Progenitor cell of endocrine pancreas (in vitro differentiated cells): ENCODE results near the gene SAMD11. TPM values are rescaled to one million over a fixed set of nuclear protein-coding genes. Genes with fewer than 3 reads are reported as not detected.

Source experiments
- DNase-seq: peaks from one replicate; pipeline ENCODE4 v3.0.0; 2021; ENCODE audit warnings: low spot score; ENCODE audit not compliant: unreplicated experiment
- H3K27ac Mint-ChIP-seq: 2 replicates; pipeline ENCODE4 v1.8.0; 2021; ENCODE audit warnings: mild to moderate bottlenecking, moderate library complexity, mixed read lengths
- H3K27me3 Mint-ChIP-seq: 2 replicates; pipeline ENCODE4 v1.8.0; 2021; ENCODE audit warnings: mixed read lengths
- H3K36me3 Mint-ChIP-seq: 2 replicates; pipeline ENCODE4 v1.8.0; 2022; ENCODE audit warnings: mixed read lengths; ENCODE audit not compliant: insufficient read depth
- H3K4me1 Mint-ChIP-seq: 2 replicates; pipeline ENCODE4 v1.8.0; 2021; ENCODE audit warnings: low read depth, mixed read lengths
- H3K4me3 Mint-ChIP-seq: 2 replicates; pipeline ENCODE4 v1.8.0; 2021; ENCODE audit warnings: low read depth, mild to moderate bottlenecking, moderate library complexity, mixed read lengths
- H3K9me3 Mint-ChIP-seq: 2 replicates; pipeline ENCODE4 v1.8.0; 2021; ENCODE audit warnings: low read depth, mixed read lengths
- CTCF ChIP-seq: fragments of 200-600 bp; sonication (generic); IDR thresholded peaks from one replicate; pipeline ENCODE4 v1.5.0; 2021; ENCODE audit warnings: antibody characterized with exemption, mild to moderate bottlenecking; ENCODE audit not compliant: unreplicated experiment
- total RNA-seq: library from RNA; stranded (reverse); gene quantifications from 2 replicates; pipeline ENCODE4 v1.2.1, GENCODE V29; 2021

SAMD11 gene
- total RNA-seq, 1 donor from 2014 or later = 42.9 TPM

GRCh38 chr1:937521-937920, 13.8 kb downstream of the SAMD11 start:
- Mint-ChIP-seq H3K27ac (peak overlapping the region; percentile 81), H3K9me3 (no peaks in the 10 kb centered on the region), H3K36me3 (no peaks in the 10 kb centered on the region), H3K27me3 (peaks cover 26% of the 10 kb centered on the region), H3K4me1 (peaks cover 22% of the 10 kb centered on the region), H3K4me3 (no peak overlapping the region)
- no peak for DNase-seq
- no peak for TF ChIP-seq CTCF

- no peak for DNase-seq
- Mint-ChIP-seq H3K4me1 (peaks cover 22% of the 10 kb centered on the region), H3K36me3 (no peaks in the 10 kb centered on the region), H3K27ac (peak overlapping the region; percentile 81), H3K27me3 (peaks cover 21% of the 10 kb centered on the region), H3K4me3 (no peak overlapping the region), H3K9me3 (no peaks in the 10 kb centered on the region)
- peak; percentile 53 for TF ChIP-seq CTCF
These were observed 14.5 kb downstream of the SAMD11 start for GRCh38 chr1:938088-938683.

- H3K36me3 Mint-ChIP-seq = no peaks in the 10 kb centered on the region
These were observed 15.2 kb downstream of the SAMD11 start for GRCh38 chr1:938711-939489.

GRCh38 chr1:939511-940106, 15.9 kb downstream of the SAMD11 start:
- no peak for DNase-seq
- Mint-ChIP-seq H3K27me3 (peaks cover 17% of the 10 kb centered on the region), H3K27ac (no peak overlapping the region), H3K4me3 (peak overlapping the region; percentile 29), H3K9me3 (no peaks in the 10 kb centered on the region), H3K4me1 (peaks cover 22% of the 10 kb centered on the region), H3K36me3 (no peaks in the 10 kb centered on the region)
- no peak for TF ChIP-seq CTCF

More at GRCh38 chr1:938711-939489, 15.2 kb downstream of the SAMD11 start:
- peaks cover 22% of the 10 kb centered on the region for H3K4me1 Mint-ChIP-seq
- peak overlapping the region; percentile 29 for H3K4me3 Mint-ChIP-seq
- TF ChIP-seq CTCF = peak; percentile 21
- peaks cover 17% of the 10 kb centered on the region for H3K27me3 Mint-ChIP-seq
- no peaks in the 10 kb centered on the region for H3K9me3 Mint-ChIP-seq
- H3K27ac Mint-ChIP-seq = no peak overlapping the region
- no peak for DNase-seq
